Testis (tissue), 3 donors: Measurements from ENCODE around the gene TIMMDC1. TPM values are rescaled to one million over a fixed set of nuclear protein-coding genes. Genes with fewer than 3 reads are reported as not detected.

Experiments
- DNase-seq: peaks from one replicate; pipeline ENCODE4 v3.0.0-alpha.2; 2019
- H3K27ac ChIP-seq, 2 donors: fragments of 200-600 bp; sonication (generic); one replicate each; pipeline ENCODE4 v1.5.1; 2019
- H3K27me3 ChIP-seq: fragments of 200-600 bp; sonication (generic); one replicate; pipeline ENCODE4 v1.5.1; 2019
- H3K36me3 ChIP-seq: fragments of 200-600 bp; sonication (generic); one replicate; pipeline ENCODE4 v1.5.1; 2017; ENCODE audit warnings: low read depth; ENCODE audit errors: missing control alignments
- H3K4me1 ChIP-seq: fragments of 200-600 bp; sonication (generic); one replicate; pipeline ENCODE4 v1.5.1; 2019
- H3K4me3 ChIP-seq, 2 donors: fragments of 200-600 bp; sonication (generic); one replicate each; pipeline ENCODE4 v1.5.1; 2017 to 2019
- H3K9me3 ChIP-seq: fragments of 200-600 bp; sonication (generic); one replicate; pipeline ENCODE4 v1.5.1; 2017
- CTCF ChIP-seq, 3 experiments: fragments of 450-650 bp in 2 of 3; fragments of 200-600 bp in 1 of 3; sonication (generic) in 1 of 3; IDR thresholded peaks; one replicate each; pipeline ENCODE4 v1.5.1; 2016 to 2019; ENCODE audit warnings: antibody characterized with exemption in 3 of 3, mild to moderate bottlenecking in 2 of 3, moderate library complexity in 1 of 3
- POLR2A ChIP-seq: fragments of 450-650 bp; IDR thresholded peaks from one replicate; pipeline ENCODE4 v1.6.1; 2017; ENCODE audit warnings: antibody characterized with exemption, mild to moderate bottlenecking, moderate library complexity
- WGBS, 2 donors: methylation state at CpG; one replicate each; pipeline ENCODE4 v1.1.5; 2018; 5-methylcytosine and 5-hydroxymethylcytosine counted together
- intact Hi-C: fragments of 100-400 bp; cut with DNase I; formaldehyde crosslinking; loops from one replicate; pipeline ENCODE4 v1.15.1; 2023; ENCODE audit warnings: low total_unique reads
- polyA plus RNA-seq: library from polyadenylated mRNA; stranded (reverse); fragments of 350-450 nt; fragmentation: Illumina TruSeq; extraction: RNeasy Lipid Tissue Mini Kit (QIAGEN cat#74804); gene quantifications from one replicate; pipeline ENCODE4 v1.2.3, GENCODE V29; 2014; ENCODE audit warnings: low read depth, low replicate concordance; ENCODE audit not compliant: insufficient read depth
- total RNA-seq, 2 donors: library from RNA; depleted of rRNA; stranded (reverse); fragments of >200 nt; gene quantifications; one replicate each; pipeline ENCODE4 v1.2.3, GENCODE V29; 2016

TIMMDC1 gene
- total and polyA plus RNA-seq, 3 donors from 2014 or later, result 70.9 to 109 (median 81.4) TPM

- no peaks in the 10 kb centered on the region for H3K27me3 ChIP-seq
- no peaks in the 10 kb centered on the region for H3K9me3 ChIP-seq
- no peak overlapping the region for H3K4me3 ChIP-seq
- DNase-seq, result no peak
- H3K36me3 ChIP-seq, result no peaks in the 10 kb centered on the region
- no peaks in the 10 kb centered on the region for H3K4me1 ChIP-seq
- TF ChIP-seq CTCF (IDR thresholded peaks at IDR 0.05) (no peak), POLR2A (no peak)
- WGBS, 2 donors, result 78 to 81% methylated on average over 3 of the region's 3 CpGs
- no peak overlapping the region for H3K27ac ChIP-seq
- intact Hi-C loops, result no loop called here
Observed at GRCh38 chr3:119541547-119541946, 43.2 kb downstream of the TIMMDC1 start.

DNA sequence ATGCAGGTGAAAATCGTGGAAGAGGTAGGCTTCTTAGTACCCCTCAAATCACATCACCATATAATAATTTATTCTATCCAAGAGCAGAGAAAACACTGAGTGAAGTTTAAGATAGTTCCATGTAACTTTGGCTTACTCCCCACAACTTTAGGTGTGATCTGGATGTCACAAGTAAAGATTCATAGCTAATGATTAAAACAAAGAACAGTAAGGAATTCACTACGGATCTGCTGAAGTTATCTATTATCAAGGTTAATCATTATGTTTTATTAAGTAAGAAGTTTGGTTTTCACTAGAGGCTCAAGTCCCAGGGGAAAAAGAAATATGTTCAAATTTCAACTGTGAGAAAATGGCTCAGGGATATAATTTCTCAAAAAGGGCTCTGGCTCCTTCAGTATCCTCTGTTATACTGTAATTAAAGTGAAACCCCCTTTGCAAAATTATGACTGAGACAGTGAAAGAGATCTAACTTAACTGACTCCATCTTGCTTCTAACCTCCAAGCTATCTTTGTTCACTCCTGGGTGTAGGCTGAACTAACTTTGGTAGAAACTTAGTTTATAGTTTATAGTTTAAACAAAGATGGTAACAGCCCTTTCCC, 43.9 kb downstream of the TIMMDC1 start:
- Histone ChIP-seq H3K4me3 (no peak overlapping the region), H3K9me3 (no peaks in the 10 kb centered on the region), H3K27ac (no peak overlapping the region), H3K4me1 (no peaks in the 10 kb centered on the region), H3K36me3 (no peaks in the 10 kb centered on the region), H3K27me3 (no peaks in the 10 kb centered on the region)
- intact Hi-C loops, result no loop called here
- TF ChIP-seq CTCF (IDR thresholded peaks at IDR 0.05) (no peak), POLR2A (no peak)
- no peak for DNase-seq
- WGBS, 2 donors, result 69 to 72% methylated on average over 2 of the region's 2 CpGs

DNA sequence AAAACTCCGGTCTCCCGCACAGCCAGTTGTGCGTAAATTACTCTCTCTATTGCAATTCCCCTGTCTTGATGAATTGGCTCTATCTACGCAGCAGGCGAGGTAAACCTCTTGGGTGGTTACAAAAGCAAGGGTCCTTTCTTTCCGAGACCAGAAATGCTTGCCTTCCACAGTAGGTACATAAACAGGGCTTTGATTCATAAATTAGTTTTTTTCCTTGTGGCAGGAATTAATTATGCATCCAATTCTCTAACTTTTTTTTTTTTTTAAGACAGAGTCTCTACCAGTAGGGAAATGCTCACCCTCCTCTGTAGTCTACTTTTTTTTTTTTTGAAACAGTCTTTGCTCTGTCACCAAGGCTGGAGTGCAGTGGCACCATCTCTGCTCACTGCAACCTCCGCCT, 44.8 kb downstream of the TIMMDC1 start:
- Histone ChIP-seq H3K4me1 (no peaks in the 10 kb centered on the region), H3K27ac (no peak overlapping the region), H3K27me3 (no peaks in the 10 kb centered on the region), H3K36me3 (no peaks in the 10 kb centered on the region), H3K4me3 (no peak overlapping the region), H3K9me3 (no peaks in the 10 kb centered on the region)
- intact Hi-C loops, result no loop called here
- 87 to 93% methylated on average over 7 of the region's 7 CpGs for WGBS, 2 donors
- TF ChIP-seq CTCF (IDR thresholded peaks at IDR 0.05) (no peak), POLR2A (no peak)
- DNase-seq, result no peak

DNA sequence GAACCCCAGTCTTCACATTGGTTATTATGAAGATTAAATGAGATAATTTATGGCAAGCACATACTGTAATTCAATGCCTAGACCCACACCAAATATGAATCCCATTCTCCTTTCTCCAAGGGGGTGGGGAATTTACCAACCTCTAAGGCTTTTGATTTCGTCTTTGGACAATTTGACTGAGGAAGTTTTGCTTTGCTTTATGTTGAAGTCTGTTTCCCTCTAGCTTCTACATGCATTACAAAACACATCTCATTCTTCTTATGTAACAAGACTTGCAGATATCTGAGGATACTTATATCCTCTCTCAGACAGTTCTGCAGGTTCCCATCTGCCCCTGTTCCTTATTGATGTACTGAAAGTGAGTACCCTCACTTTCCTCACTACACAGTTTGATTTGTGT, 48.9 kb downstream of the TIMMDC1 start:
- H3K4me3 ChIP-seq, result no peak overlapping the region
- intact Hi-C loops, result no loop called here
- no peaks in the 10 kb centered on the region for H3K9me3 ChIP-seq
- no peak for DNase-seq
- no peak overlapping the region for H3K27ac ChIP-seq
- H3K27me3 ChIP-seq, result no peaks in the 10 kb centered on the region
- no peaks in the 10 kb centered on the region for H3K36me3 ChIP-seq
- no peaks in the 10 kb centered on the region for H3K4me1 ChIP-seq
- TF ChIP-seq POLR2A (no peak), CTCF (IDR thresholded peaks at IDR 0.05) (no peak)
- WGBS, 2 donors, result 86 to 91% methylated on average over 1 of the region's 1 CpG

GRCh38 chr3:119548341-119548740, 50.0 kb downstream of the TIMMDC1 start:
- no peaks in the 10 kb centered on the region for H3K9me3 ChIP-seq
- H3K36me3 ChIP-seq, result no peaks in the 10 kb centered on the region
- H3K4me3 ChIP-seq, result no peak overlapping the region
- no peak for DNase-seq
- 56 to 64% methylated on average over 3 of the region's 3 CpGs for WGBS, 2 donors
- no peak for TF ChIP-seq POLR2A
- no peak for TF ChIP-seq CTCF (IDR thresholded peaks at IDR 0.05)
- intact Hi-C loops, result no loop called here
- H3K27me3 ChIP-seq, result no peaks in the 10 kb centered on the region
- H3K27ac ChIP-seq, result no peak overlapping the region
- no peaks in the 10 kb centered on the region for H3K4me1 ChIP-seq
